HG03095 (cell line): ENCODE measurements around the gene SSC5D.
A peak's percentile ranks its signal among the peaks of the same experiment; 100 is the strongest.
"Not testable (repeated sequence)": the region's sequence is repeated elsewhere in the genome, so short reads cannot be mapped to it uniquely, and the experiment has no call there.

ENCODE experiments used
- ATAC-seq: cut with Tn5 transposase; IDR thresholded peaks from one replicate; pipeline ENCODE4 v1.9.1; 2021; ENCODE audit warnings: moderate library complexity; ENCODE audit not compliant: unreplicated experiment

The SSC5D gene

GRCh38 chr19:55502197-55502952, 14.1 kb downstream of the SSC5D start:
- no peak for ATAC-seq

- ATAC-seq: no peak
Observed at GRCh38 chr19:55503157-55503501, 14.9 kb downstream of the SSC5D start.

- peak; percentile 93 for ATAC-seq
Observed at GRCh38 chr19:55503502-55504251, 15.4 kb downstream of the SSC5D start.

GRCh38 chr19:55504252-55504603, 16.0 kb downstream of the SSC5D start:
- ATAC-seq: no peak

GRCh38 chr19:55504981-55505380, 16.7 kb downstream of the SSC5D start:
- ATAC-seq: no peak

- no peak for ATAC-seq
Observed at GRCh38 chr19:55508120-55508519, 19.9 kb downstream of the SSC5D start.

- ATAC-seq: peak; percentile 98
Observed at GRCh38 chr19:55516878-55517620, 28.8 kb downstream of the SSC5D start.

- ATAC-seq: no peak
Observed at GRCh38 chr19:55519451-55520311, 31.4 kb downstream of the SSC5D start.

- no peak for ATAC-seq
Observed at GRCh38 chr19:55520691-55521292, 32.6 kb downstream of the SSC5D start.

- no peak for ATAC-seq
Observed at GRCh38 chr19:55525289-55526101, 37.3 kb downstream of the SSC5D start.

GRCh38 chr19:55526216-55527196, 38.3 kb downstream of the SSC5D start:
- no peak for ATAC-seq

GRCh38 chr19:55527197-55528029, 39.2 kb downstream of the SSC5D start:
- no peak for ATAC-seq

GRCh38 chr19:55528030-55528803, 40.0 kb downstream of the SSC5D start:
- ATAC-seq: no peak

GRCh38 chr19:55529636-55530234, 41.5 kb downstream of the SSC5D start:
- ATAC-seq: no peak

GRCh38 chr19:55530996-55531395, 42.8 kb downstream of the SSC5D start:
- no peak for ATAC-seq

- ATAC-seq: not testable (repeated sequence)
Observed at GRCh38 chr19:55534280-55534679, 46.0 kb downstream of the SSC5D start.
